Vagina (tissue), 2 donors: Measurements from ENCODE around the gene DNAJC27.

Source experiments
- POLR2A ChIP-seq, 2 donors: fragments of 450-650 bp; IDR thresholded peaks; one replicate each; pipeline ENCODE4 v1.6.1; 2017; ENCODE audit warnings: antibody characterized with exemption in 2 of 2, mild to moderate bottlenecking in 2 of 2, moderate library complexity in 2 of 2
- TF ChIP-seq, protein P1 (sequence below), 3 experiments: fragments of 450-650 bp in 2 of 3; fragments of 200-600 bp in 1 of 3; sonication (generic) in 1 of 3; IDR thresholded peaks; one replicate each; pipeline ENCODE4 v1.5.1; 2017 to 2019; ENCODE audit warnings: antibody characterized with exemption in 3 of 3, mild to moderate bottlenecking in 2 of 3, moderate library complexity in 2 of 3

DNA sequence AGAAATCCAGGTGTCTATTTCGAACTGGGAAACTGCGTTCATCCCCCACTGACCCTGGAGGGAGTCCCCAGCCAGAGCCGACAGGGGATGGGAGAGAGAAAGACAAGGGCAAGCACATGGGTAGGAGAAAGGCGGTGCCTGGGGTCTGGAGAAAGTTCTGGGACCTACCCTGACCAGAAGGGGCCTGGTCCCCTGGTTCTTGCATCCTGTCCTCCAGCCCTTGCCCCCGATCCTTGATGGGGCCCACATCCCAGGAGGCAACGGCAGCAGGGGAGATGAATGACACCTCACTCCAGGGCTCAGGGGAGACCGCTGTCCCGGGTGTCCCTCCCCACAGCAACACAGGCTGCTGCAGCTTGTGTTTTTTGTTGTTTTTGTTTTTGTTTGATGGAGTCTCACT lies 56.6 kb downstream of the DNAJC27 start:
- TF ChIP-seq, protein P1, sequence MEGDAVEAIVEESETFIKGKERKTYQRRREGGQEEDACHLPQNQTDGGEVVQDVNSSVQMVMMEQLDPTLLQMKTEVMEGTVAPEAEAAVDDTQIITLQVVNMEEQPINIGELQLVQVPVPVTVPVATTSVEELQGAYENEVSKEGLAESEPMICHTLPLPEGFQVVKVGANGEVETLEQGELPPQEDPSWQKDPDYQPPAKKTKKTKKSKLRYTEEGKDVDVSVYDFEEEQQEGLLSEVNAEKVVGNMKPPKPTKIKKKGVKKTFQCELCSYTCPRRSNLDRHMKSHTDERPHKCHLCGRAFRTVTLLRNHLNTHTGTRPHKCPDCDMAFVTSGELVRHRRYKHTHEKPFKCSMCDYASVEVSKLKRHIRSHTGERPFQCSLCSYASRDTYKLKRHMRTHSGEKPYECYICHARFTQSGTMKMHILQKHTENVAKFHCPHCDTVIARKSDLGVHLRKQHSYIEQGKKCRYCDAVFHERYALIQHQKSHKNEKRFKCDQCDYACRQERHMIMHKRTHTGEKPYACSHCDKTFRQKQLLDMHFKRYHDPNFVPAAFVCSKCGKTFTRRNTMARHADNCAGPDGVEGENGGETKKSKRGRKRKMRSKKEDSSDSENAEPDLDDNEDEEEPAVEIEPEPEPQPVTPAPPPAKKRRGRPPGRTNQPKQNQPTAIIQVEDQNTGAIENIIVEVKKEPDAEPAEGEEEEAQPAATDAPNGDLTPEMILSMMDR (IDR thresholded peaks at IDR 0.05): no peak
- TF ChIP-seq POLR2A (IDR thresholded peaks at IDR 0.05): no peak
